ENCODE measurements around the gene RALB. TPM values are rescaled to one million over a fixed set of nuclear protein-coding genes. Genes with fewer than 3 reads are reported as not detected.

The RALB gene
- total RNA-seq, 2 donors from 2014 or later: 71.8 to 93.4 TPM

- no peaks in the 10 kb centered on the region for H3K27me3 ChIP-seq
- no peak for DNase-seq
- H3K4me1 ChIP-seq: no peaks in the 10 kb centered on the region
- no peak overlapping the region for H3K27ac ChIP-seq
- TF ChIP-seq CTCF (IDR thresholded peaks at IDR 0.05): no peak
- H3K4me3 ChIP-seq: no peak overlapping the region
- intact Hi-C loops (cut with DNase I): no loop called here
- no peaks in the 10 kb centered on the region for H3K9me3 ChIP-seq
- H3K36me3 ChIP-seq: no peaks in the 10 kb centered on the region
- H3K9ac ChIP-seq (ENCODE audit: low read depth in 2 of 2, low read length in 2 of 2): no peak overlapping the region
Measured at GRCh38 chr2:120277505-120278205, 25.0 kb downstream of the RALB start.

DNA sequence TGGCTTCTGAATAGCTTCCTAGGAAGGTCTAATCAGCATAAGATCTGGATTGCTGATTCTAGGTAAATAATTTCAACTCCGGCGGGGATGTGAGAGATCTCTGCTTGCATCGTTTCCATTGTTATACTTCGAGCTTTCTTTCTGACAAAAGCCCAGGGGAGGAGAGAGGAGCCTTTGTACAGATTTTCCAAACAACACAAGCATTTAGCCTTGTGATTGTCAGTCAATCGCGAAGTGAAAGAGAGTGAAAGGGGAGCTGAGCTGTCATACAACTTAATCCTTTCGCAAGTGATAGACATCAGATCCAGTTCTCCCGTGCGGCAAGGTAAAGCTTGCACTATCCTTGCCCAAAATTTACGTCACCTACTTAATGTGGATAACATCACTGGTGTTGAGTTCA is 26.2 kb downstream of the RALB start:
- DNase-seq: no peak
- Histone ChIP-seq H3K36me3 (no peaks in the 10 kb centered on the region), H3K4me3 (no peak overlapping the region), H3K4me1 (no peaks in the 10 kb centered on the region), H3K9me3 (no peaks in the 10 kb centered on the region), H3K27ac (no peak overlapping the region), H3K27me3 (no peaks in the 10 kb centered on the region), H3K9ac (ENCODE audit: low read depth in 2 of 2, low read length in 2 of 2) (no peak overlapping the region)
- no peak for TF ChIP-seq CTCF (IDR thresholded peaks at IDR 0.05)
- intact Hi-C loops (cut with DNase I): no loop called here

- intact Hi-C loops (cut with DNase I): no loop called here
- H3K9ac ChIP-seq (ENCODE audit: low read depth in 2 of 2, low read length in 2 of 2): no peak overlapping the region
- no peaks in the 10 kb centered on the region for H3K9me3 ChIP-seq
- no peak overlapping the region for H3K27ac ChIP-seq
- H3K4me3 ChIP-seq: no peak overlapping the region
- no peaks in the 10 kb centered on the region for H3K36me3 ChIP-seq
- no peaks in the 10 kb centered on the region for H3K4me1 ChIP-seq
- no peak for TF ChIP-seq CTCF (IDR thresholded peaks at IDR 0.05)
- DNase-seq: no peak
- no peaks in the 10 kb centered on the region for H3K27me3 ChIP-seq
Measured at GRCh38 chr2:120279708-120280107, 27.1 kb downstream of the RALB start.

GRCh38 chr2:120283649-120284048 is 31.0 kb downstream of the RALB start:
- Histone ChIP-seq H3K9ac (ENCODE audit: low read depth in 2 of 2, low read length in 2 of 2) (no peak overlapping the region), H3K27ac (no peak overlapping the region), H3K27me3 (no peaks in the 10 kb centered on the region), H3K4me1 (no peaks in the 10 kb centered on the region), H3K4me3 (no peak overlapping the region), H3K9me3 (no peaks in the 10 kb centered on the region), H3K36me3 (no peaks in the 10 kb centered on the region)
- intact Hi-C loops (cut with DNase I): no loop called here
- DNase-seq: no peak
- no peak for TF ChIP-seq CTCF (IDR thresholded peaks at IDR 0.05)

- H3K27me3 ChIP-seq: no peaks in the 10 kb centered on the region
- H3K9ac ChIP-seq (ENCODE audit: low read depth in 2 of 2, low read length in 2 of 2): no peak overlapping the region
- intact Hi-C loops (cut with DNase I): no loop called here
- H3K4me1 ChIP-seq: no peaks in the 10 kb centered on the region
- no peaks in the 10 kb centered on the region for H3K36me3 ChIP-seq
- DNase-seq: no peak
- no peaks in the 10 kb centered on the region for H3K9me3 ChIP-seq
- no peak overlapping the region for H3K4me3 ChIP-seq
- H3K27ac ChIP-seq: no peak overlapping the region
- no peak for TF ChIP-seq CTCF (IDR thresholded peaks at IDR 0.05)
Measured at GRCh38 chr2:120285056-120285455, 32.4 kb downstream of the RALB start.
